Esophagus squamous epithelium (tissue), 4 donors: ENCODE measurements around the gene NSUN4.

Experiments
- POLR2A ChIP-seq, 4 donors: fragments of 450-650 bp; IDR thresholded peaks; one replicate each; pipeline ENCODE4 v1.6.1; 2017; ENCODE audit warnings: antibody characterized with exemption in 4 of 4, mild to moderate bottlenecking in 4 of 4, moderate library complexity in 3 of 4
- TF ChIP-seq, protein P1 (sequence below), 6 experiments: fragments of 450-650 bp in 4 of 6; fragments of 200-600 bp in 2 of 6; sonication (generic) in 2 of 6; IDR thresholded peaks; one replicate each; pipeline ENCODE4 v1.5.1; 2016 to 2019; ENCODE audit warnings: antibody characterized with exemption in 6 of 6, mild to moderate bottlenecking in 4 of 6, moderate library complexity in 4 of 6

DNA sequence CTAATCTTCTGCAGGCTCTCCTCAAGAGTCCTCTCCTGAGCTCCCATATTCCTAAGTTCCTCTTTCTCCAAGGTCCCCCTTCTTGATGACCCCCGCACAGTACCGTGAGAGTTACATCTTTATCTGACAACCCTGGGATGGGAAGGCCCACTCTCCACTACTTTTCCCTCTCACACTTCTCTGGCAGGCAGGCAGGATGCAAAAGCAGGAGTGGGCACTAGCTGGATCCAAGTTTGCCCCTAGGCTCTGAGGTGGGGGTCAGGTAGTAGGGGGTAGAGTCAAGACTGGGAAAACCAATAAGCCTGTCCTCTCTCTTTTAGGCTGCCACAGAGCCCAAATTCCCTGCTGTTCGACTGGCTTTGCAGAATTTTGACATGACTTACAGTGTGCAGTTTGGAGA lies 3.9 kb downstream of the NSUN4 start:
- no peak for TF ChIP-seq POLR2A (IDR thresholded peaks at IDR 0.05)
- TF ChIP-seq, protein P1, sequence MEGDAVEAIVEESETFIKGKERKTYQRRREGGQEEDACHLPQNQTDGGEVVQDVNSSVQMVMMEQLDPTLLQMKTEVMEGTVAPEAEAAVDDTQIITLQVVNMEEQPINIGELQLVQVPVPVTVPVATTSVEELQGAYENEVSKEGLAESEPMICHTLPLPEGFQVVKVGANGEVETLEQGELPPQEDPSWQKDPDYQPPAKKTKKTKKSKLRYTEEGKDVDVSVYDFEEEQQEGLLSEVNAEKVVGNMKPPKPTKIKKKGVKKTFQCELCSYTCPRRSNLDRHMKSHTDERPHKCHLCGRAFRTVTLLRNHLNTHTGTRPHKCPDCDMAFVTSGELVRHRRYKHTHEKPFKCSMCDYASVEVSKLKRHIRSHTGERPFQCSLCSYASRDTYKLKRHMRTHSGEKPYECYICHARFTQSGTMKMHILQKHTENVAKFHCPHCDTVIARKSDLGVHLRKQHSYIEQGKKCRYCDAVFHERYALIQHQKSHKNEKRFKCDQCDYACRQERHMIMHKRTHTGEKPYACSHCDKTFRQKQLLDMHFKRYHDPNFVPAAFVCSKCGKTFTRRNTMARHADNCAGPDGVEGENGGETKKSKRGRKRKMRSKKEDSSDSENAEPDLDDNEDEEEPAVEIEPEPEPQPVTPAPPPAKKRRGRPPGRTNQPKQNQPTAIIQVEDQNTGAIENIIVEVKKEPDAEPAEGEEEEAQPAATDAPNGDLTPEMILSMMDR (IDR thresholded peaks at IDR 0.05) = no peak
